ENCODE data around the gene PMEPA1. TPM values are rescaled to one million over a fixed set of nuclear protein-coding genes. Genes with fewer than 3 reads are reported as not detected.
A peak's percentile ranks its signal among the peaks of the same experiment; 100 is the strongest.

The PMEPA1 gene
- polyA plus RNA-seq, 4 donors, result 4.0 to 12.7 (median 9.6) TPM

DNA sequence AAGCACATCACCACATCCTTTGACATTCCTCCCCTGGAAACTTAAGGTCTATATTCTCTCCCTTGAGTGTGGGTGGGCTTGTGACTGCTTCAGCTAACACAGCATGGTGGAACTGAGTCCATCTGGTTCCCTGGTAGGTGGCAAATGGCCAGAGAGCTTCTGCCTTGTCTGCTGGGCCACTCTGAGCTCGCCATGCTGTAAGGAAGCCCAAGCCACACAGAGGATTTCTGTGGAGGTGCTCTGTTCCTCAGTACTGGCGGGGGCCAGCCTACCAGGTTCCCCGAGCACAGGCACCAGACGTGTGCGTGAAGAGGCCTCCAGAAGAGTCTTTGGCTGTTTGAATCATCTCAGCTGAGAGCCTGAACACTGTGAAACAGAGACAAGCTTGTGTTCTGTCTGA lies 41.6 kb upstream of the PMEPA1 start:
- Histone ChIP-seq H3K36me3 (ENCODE audit: control insufficient read depth in 3 of 3, insufficient read depth in 2 of 3, low read depth in 1 of 3, low read length in 3 of 3) (no peaks in the 10 kb centered on the region), H3K9me3 (ENCODE audit: control insufficient read depth in 2 of 2, insufficient read depth in 1 of 2, low read depth in 1 of 2, low read length in 1 of 2) (peaks cover 0 to 3% of the 10 kb centered on the region in 2 donors), H3K27ac (ENCODE audit: low read depth in 1 of 3, low read length in 2 of 3) (no peak overlapping the region), H3K4me1 (ENCODE audit: control insufficient read depth in 3 of 3, insufficient read depth in 2 of 3, low read depth in 1 of 3, low read length in 2 of 3) (peaks cover 2 to 10% (median 6%) of the 10 kb centered on the region in 3 donors), H3K27me3 (ENCODE audit: control insufficient read depth in 3 of 3, insufficient read depth in 3 of 3, low read length in 3 of 3) (peaks cover 0 to 7% (median 3%) of the 10 kb centered on the region in 3 donors), H3K4me3 (ENCODE audit: low read depth in 1 of 3, low read length in 3 of 3) (no peak overlapping the region)
- 83 to 91% (median 91%) methylated on average over 5 of the region's 5 CpGs for WGBS, 3 donors
- DNase-seq (no peak), FAIRE-seq (no peak)

DNA sequence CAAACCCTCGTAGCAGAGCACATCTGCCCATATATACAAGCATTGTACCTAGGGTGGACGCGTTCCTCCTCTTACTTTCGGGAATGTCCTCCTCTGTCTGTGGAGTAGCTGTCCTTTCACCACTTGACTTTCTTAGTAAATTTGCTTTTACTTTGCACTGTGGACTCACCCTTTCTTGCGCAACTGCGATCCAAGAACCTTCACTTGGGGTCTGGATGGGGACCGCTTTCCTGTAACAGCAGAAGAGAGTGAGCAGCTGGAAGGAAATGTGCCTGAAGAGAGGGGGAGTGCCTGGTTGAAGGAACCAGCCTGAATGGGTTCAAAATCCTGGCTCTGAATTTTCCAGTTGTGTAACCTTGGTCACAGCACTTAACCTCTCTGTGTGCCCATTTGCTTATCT lies 40.1 kb upstream of the PMEPA1 start:
- peaks cover 2 to 10% (median 6%) of the 10 kb centered on the region in 3 donors for H3K4me1 ChIP-seq (ENCODE audit: control insufficient read depth in 3 of 3, insufficient read depth in 2 of 3, low read depth in 1 of 3, low read length in 2 of 3)
- H3K36me3 ChIP-seq (ENCODE audit: control insufficient read depth in 3 of 3, insufficient read depth in 2 of 3, low read depth in 1 of 3, low read length in 3 of 3), result no peaks in the 10 kb centered on the region
- H3K27me3 ChIP-seq (ENCODE audit: control insufficient read depth in 3 of 3, insufficient read depth in 3 of 3, low read length in 3 of 3), result peaks cover 0 to 7% (median 3%) of the 10 kb centered on the region in 3 donors
- WGBS, 3 donors, result 18 to 44% (median 28%) methylated on average over 7 of the region's 7 CpGs
- H3K9me3 ChIP-seq (ENCODE audit: control insufficient read depth in 2 of 2, insufficient read depth in 1 of 2, low read depth in 1 of 2, low read length in 1 of 2), result peaks cover 0 to 10% of the 10 kb centered on the region in 2 donors
- peak in 1 of 2 donors; percentile 18 for DNase-seq
- H3K4me3 ChIP-seq (ENCODE audit: low read depth in 1 of 3, low read length in 3 of 3), result no peak overlapping the region
- H3K27ac ChIP-seq (ENCODE audit: low read depth in 1 of 3, low read length in 2 of 3), result no peak overlapping the region
- FAIRE-seq, result no peak

DNA sequence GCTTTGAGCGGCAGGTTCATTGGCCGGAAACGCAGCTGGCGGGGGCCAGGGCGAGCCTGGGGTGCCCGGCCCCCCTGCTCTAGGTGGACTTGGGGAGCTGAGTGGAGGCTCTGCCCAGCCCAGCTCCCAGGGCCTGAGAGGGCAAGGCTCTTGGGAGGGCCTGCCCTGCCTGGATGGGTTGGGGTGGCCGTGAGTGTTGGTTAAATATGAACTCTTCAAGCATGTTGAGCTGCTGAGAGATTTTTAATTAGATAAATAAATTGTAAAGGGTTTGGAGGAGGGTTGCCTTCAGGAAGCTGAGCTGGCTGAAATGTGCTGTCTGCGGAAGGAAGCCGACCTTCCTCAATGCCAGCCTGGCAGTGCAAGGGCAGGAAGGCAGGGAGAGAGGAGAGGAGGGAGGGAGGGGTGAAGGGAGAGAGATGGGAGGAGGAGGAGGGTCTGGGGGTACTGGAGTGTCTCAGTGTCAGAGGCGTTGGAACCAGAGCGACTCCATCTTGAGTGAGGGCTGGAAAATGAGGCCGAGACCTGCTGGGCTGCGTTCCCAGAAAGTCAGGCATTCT lies 39.4 kb upstream of the PMEPA1 start:
- Histone ChIP-seq H3K9me3 (ENCODE audit: control insufficient read depth in 2 of 2, insufficient read depth in 1 of 2, low read depth in 1 of 2, low read length in 1 of 2) (peaks cover 0 to 10% of the 10 kb centered on the region in 2 donors), H3K4me1 (ENCODE audit: control insufficient read depth in 3 of 3, insufficient read depth in 2 of 3, low read depth in 1 of 3, low read length in 2 of 3) (peaks cover 2 to 10% (median 6%) of the 10 kb centered on the region in 3 donors), H3K36me3 (ENCODE audit: control insufficient read depth in 3 of 3, insufficient read depth in 2 of 3, low read depth in 1 of 3, low read length in 3 of 3) (no peaks in the 10 kb centered on the region), H3K4me3 (ENCODE audit: low read depth in 1 of 3, low read length in 3 of 3) (peak overlapping the region in 1 of 3 donors; percentile 26), H3K27me3 (ENCODE audit: control insufficient read depth in 3 of 3, insufficient read depth in 3 of 3, low read length in 3 of 3) (peaks cover 0 to 7% (median 3%) of the 10 kb centered on the region in 3 donors), H3K27ac (ENCODE audit: low read depth in 1 of 3, low read length in 2 of 3) (peak overlapping the region in 2 of 3 donors; percentile 45 to 53)
- WGBS, 3 donors, result 18 to 25% (median 23%) methylated on average over 13 of the region's 13 CpGs
- DNase-seq, result no peak
- no peak for FAIRE-seq

DNA sequence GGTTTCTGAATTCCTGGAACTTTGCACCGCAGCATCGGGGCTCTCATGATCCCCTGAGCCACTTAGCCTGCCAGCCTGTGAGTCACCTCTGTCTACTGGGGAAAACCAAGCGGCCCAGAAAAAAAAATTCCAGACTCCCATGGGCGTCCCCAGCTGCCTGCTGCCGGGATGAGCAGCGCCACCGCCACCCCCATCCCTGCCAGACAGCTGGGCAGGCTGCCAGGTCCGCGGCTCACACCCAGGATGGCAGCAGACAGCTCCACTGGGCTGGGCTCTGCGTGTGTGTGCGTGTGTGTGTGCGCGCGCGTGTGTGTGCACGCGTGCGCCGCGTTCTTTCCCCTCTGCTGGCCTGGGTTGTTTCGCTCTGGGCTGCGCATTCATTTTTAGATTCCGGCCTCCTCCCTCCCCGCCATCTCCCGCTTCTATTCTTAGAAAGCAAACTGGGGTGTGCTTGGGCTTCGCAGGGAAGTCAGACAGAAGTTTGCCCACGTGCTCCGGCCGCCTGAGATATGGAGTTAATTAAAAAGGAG lies 38.9 kb upstream of the PMEPA1 start:
- peak; percentile 50 to 66 for DNase-seq
- no peak for FAIRE-seq
- Histone ChIP-seq H3K9me3 (ENCODE audit: control insufficient read depth in 2 of 2, insufficient read depth in 1 of 2, low read depth in 1 of 2, low read length in 1 of 2) (peaks cover 0 to 10% of the 10 kb centered on the region in 2 donors), H3K4me3 (ENCODE audit: low read depth in 1 of 3, low read length in 3 of 3) (peak overlapping the region in 1 of 3 donors; percentile 26), H3K36me3 (ENCODE audit: control insufficient read depth in 3 of 3, insufficient read depth in 2 of 3, low read depth in 1 of 3, low read length in 3 of 3) (no peaks in the 10 kb centered on the region), H3K27me3 (ENCODE audit: control insufficient read depth in 3 of 3, insufficient read depth in 3 of 3, low read length in 3 of 3) (peaks cover 0 to 7% (median 3%) of the 10 kb centered on the region in 3 donors), H3K4me1 (ENCODE audit: control insufficient read depth in 3 of 3, insufficient read depth in 2 of 3, low read depth in 1 of 3, low read length in 2 of 3) (peaks cover 2 to 10% (median 6%) of the 10 kb centered on the region in 3 donors), H3K27ac (ENCODE audit: low read depth in 1 of 3, low read length in 2 of 3) (peak overlapping the region in 2 of 3 donors; percentile 45 to 53)
- WGBS, 3 donors, result 1 to 8% (median 5%) methylated on average over 22 to 29 of the region's 29 CpGs

DNA sequence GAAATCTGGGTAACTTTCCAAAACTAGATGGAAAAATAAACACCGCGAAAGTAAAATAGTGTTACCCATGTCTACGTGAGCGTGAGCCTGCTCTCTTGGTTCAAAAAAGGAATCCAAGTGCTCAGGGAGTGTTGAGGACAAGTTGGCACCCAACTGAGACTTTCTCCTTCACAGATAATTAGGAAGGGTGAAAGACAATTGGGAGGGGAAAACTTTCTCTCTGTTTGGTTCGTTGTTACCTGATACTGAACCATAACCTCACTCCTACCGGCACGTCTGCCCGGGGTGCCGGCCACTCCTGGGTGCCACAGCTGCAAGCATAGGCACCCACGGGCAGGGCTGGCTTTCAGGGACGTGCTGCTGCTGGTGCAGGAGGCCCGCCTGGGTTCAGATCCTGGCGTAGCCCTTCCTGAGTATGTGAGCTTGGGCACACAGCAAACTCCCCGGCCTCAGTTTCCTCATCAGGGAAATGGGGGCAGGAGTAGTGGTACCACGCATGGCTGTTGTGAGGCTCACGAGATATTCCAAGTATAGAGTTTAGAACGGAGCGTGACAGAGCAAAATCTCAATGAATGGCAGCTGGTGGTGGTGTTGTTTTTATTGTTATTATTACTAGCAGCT lies 38.2 kb upstream of the PMEPA1 start:
- H3K27me3 ChIP-seq (ENCODE audit: control insufficient read depth in 3 of 3, insufficient read depth in 3 of 3, low read length in 3 of 3), result peaks cover 0 to 7% (median 3%) of the 10 kb centered on the region in 3 donors
- FAIRE-seq (no peak), DNase-seq (no peak)
- H3K27ac ChIP-seq (ENCODE audit: low read depth in 1 of 3, low read length in 2 of 3), result peak overlapping the region in 1 of 3 donors; percentile 12
- peaks cover 2 to 10% (median 6%) of the 10 kb centered on the region in 3 donors for H3K4me1 ChIP-seq (ENCODE audit: control insufficient read depth in 3 of 3, insufficient read depth in 2 of 3, low read depth in 1 of 3, low read length in 2 of 3)
- H3K36me3 ChIP-seq (ENCODE audit: control insufficient read depth in 3 of 3, insufficient read depth in 2 of 3, low read depth in 1 of 3, low read length in 3 of 3), result no peaks in the 10 kb centered on the region
- peaks cover 0 to 10% of the 10 kb centered on the region in 2 donors for H3K9me3 ChIP-seq (ENCODE audit: control insufficient read depth in 2 of 2, insufficient read depth in 1 of 2, low read depth in 1 of 2, low read length in 1 of 2)
- 31 to 62% (median 45%) methylated on average over 18 of the region's 18 CpGs for WGBS, 3 donors
- no peak overlapping the region for H3K4me3 ChIP-seq (ENCODE audit: low read depth in 1 of 3, low read length in 3 of 3)

DNA sequence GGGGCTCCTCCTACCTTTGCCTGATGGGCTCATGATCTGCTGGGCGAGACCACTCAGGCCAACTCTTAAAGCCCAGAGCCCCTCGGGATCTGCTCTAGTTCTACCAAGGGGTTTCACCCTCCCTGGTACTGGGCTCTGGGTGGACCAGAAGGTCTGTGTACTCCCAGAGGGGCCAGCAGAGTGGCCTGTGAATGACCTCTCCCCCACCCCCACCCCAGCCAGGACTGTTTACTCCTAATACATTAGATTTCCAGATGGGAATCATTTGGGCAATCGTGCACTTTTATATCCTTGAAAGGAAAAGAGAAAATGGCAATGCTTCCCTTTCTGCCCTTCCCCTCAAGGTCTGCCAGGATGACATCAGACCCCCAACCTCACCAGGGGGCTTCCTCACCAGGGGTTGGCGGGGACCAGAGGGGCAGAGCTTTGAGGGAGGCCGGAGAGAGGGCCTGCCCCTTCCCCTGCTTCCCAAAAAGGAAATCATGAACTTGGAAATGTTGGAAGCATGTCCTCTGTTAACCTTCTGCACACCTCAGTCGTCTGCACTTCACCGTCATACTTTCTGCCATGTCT lies 37.1 kb upstream of the PMEPA1 start:
- 48 to 53% (median 50%) methylated on average over 7 of the region's 7 CpGs for WGBS, 3 donors
- no peak for FAIRE-seq

DNA sequence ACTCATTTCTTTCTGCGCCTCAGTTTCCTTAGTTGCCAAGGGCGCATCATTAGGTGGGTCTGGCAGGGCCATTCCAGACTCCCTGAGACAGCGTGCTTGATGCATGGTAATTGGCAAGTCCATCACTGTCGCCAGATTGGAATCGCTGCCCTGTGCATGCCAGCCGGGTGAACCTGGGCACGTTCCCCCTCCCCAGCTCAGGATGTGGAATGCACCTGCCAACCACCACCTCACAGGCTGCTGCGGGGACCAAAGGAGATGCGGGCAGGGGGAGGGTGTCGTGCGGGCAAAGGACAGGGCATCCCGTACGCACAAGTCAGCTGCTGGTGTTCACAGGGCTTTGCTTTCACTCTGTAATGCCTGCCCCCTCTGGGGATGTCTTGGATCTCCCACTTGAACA lies 36.4 kb upstream of the PMEPA1 start:
- WGBS, 3 donors, result 64 to 90% (median 84%) methylated on average over 13 of the region's 13 CpGs
- Histone ChIP-seq H3K27me3 (ENCODE audit: control insufficient read depth in 3 of 3, insufficient read depth in 3 of 3, low read length in 3 of 3) (peaks cover 0 to 7% (median 3%) of the 10 kb centered on the region in 3 donors), H3K9me3 (ENCODE audit: control insufficient read depth in 2 of 2, insufficient read depth in 1 of 2, low read depth in 1 of 2, low read length in 1 of 2) (peaks cover 0 to 7% of the 10 kb centered on the region in 2 donors), H3K36me3 (ENCODE audit: control insufficient read depth in 3 of 3, insufficient read depth in 2 of 3, low read depth in 1 of 3, low read length in 3 of 3) (no peaks in the 10 kb centered on the region), H3K27ac (ENCODE audit: low read depth in 1 of 3, low read length in 2 of 3) (no peak overlapping the region), H3K4me3 (ENCODE audit: low read depth in 1 of 3, low read length in 3 of 3) (no peak overlapping the region), H3K4me1 (ENCODE audit: control insufficient read depth in 3 of 3, insufficient read depth in 2 of 3, low read depth in 1 of 3, low read length in 2 of 3) (peaks cover 2 to 10% (median 6%) of the 10 kb centered on the region in 3 donors)
- no peak for DNase-seq
- no peak for FAIRE-seq

More for the DNA sequence above, 37.1 kb upstream of the PMEPA1 start:
- no peak for DNase-seq
- H3K4me3 ChIP-seq (ENCODE audit: low read depth in 1 of 3, low read length in 3 of 3), result no peak overlapping the region
- no peaks in the 10 kb centered on the region for H3K36me3 ChIP-seq (ENCODE audit: control insufficient read depth in 3 of 3, insufficient read depth in 2 of 3, low read depth in 1 of 3, low read length in 3 of 3)
- H3K27ac ChIP-seq (ENCODE audit: low read depth in 1 of 3, low read length in 2 of 3), result no peak overlapping the region
- peaks cover 2 to 10% (median 6%) of the 10 kb centered on the region in 3 donors for H3K4me1 ChIP-seq (ENCODE audit: control insufficient read depth in 3 of 3, insufficient read depth in 2 of 3, low read depth in 1 of 3, low read length in 2 of 3)
- H3K9me3 ChIP-seq (ENCODE audit: control insufficient read depth in 2 of 2, insufficient read depth in 1 of 2, low read depth in 1 of 2, low read length in 1 of 2), result peaks cover 0 to 10% of the 10 kb centered on the region in 2 donors
- peaks cover 0 to 7% (median 3%) of the 10 kb centered on the region in 3 donors for H3K27me3 ChIP-seq (ENCODE audit: control insufficient read depth in 3 of 3, insufficient read depth in 3 of 3, low read length in 3 of 3)

DNA sequence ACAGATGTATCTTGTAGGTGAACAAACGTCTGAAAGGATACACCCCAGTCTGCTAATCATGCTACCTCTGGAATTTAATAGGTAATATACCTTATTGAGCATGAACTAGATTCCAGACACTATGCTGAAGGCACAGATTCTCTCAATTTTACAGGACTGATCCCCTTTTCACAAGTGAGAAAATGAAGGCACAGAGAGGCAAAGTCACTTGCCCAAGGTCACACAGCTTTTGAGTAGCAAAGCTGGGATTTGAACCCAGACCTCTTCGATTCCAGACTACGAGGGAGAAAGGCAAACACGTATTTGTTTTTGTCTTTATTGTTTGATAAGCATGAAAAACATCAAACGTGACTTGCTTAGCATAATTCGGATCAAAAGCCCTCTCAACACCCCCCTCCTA lies 34.4 kb upstream of the PMEPA1 start:
- Histone ChIP-seq H3K27ac (ENCODE audit: low read depth in 1 of 3, low read length in 2 of 3) (no peak overlapping the region), H3K27me3 (ENCODE audit: control insufficient read depth in 3 of 3, insufficient read depth in 3 of 3, low read length in 3 of 3) (peaks cover 0 to 6% (median 3%) of the 10 kb centered on the region in 3 donors), H3K4me1 (ENCODE audit: control insufficient read depth in 3 of 3, insufficient read depth in 2 of 3, low read depth in 1 of 3, low read length in 2 of 3) (peaks cover 2 to 7% (median 6%) of the 10 kb centered on the region in 3 donors), H3K36me3 (ENCODE audit: control insufficient read depth in 3 of 3, insufficient read depth in 2 of 3, low read depth in 1 of 3, low read length in 3 of 3) (no peaks in the 10 kb centered on the region), H3K4me3 (ENCODE audit: low read depth in 1 of 3, low read length in 3 of 3) (no peak overlapping the region), H3K9me3 (ENCODE audit: control insufficient read depth in 2 of 2, insufficient read depth in 1 of 2, low read depth in 1 of 2, low read length in 1 of 2) (peaks cover 0 to 7% of the 10 kb centered on the region in 2 donors)
- DNase-seq, result no peak
- WGBS, 3 donors, result 8 to 67% (median 33%) methylated on average over 6 of the region's 6 CpGs
- FAIRE-seq, result no peak
